C4-2B (cell line): ENCODE data around the gene DNAJA4.

Experiments used
- CTCF ChIP-seq: fragments of 450-650 bp; conservative IDR thresholded peaks from 2 replicates; pipeline ENCODE4 v1.5.1; 2017; ENCODE audit warnings: mild to moderate bottlenecking
- ZFX ChIP-seq: fragments of 450-650 bp; IDR thresholded peaks from 2 replicates; pipeline ENCODE4 v1.6.1; 2017

GRCh38 chr15:78228356-78228996, 35.9 kb upstream of the DNAJA4 start:
- TF ChIP-seq CTCF, result no peak
- no peak for TF ChIP-seq ZFX
